ENCODE results near the gene SLC26A1.

SLC26A1 gene

GRCh38 chr4:993111-994029, at the start of gene SLC26A1:
Gene SLC26A1 (minus strand): TSS chr4:993404. CDS start chr4:991703, 1,701 bp downstream.
- DNase-seq = no peak

- no peak for DNase-seq
Observed at GRCh38 chr4:1042352-1043055, 49.3 kb upstream of the SLC26A1 start.

- no peak for DNase-seq
Observed at GRCh38 chr4:1041936-1042330, 48.7 kb upstream of the SLC26A1 start.

GRCh38 chr4:1041147-1041935, 48.1 kb upstream of the SLC26A1 start:
- DNase-seq = no peak

- no peak for DNase-seq
Observed at GRCh38 chr4:1040344-1041146, 47.3 kb upstream of the SLC26A1 start.

GRCh38 chr4:1039493-1040343, 46.5 kb upstream of the SLC26A1 start:
- no peak for DNase-seq

- no peak for DNase-seq
Observed at GRCh38 chr4:1038948-1039492, 45.8 kb upstream of the SLC26A1 start.

GRCh38 chr4:1036976-1037810, 44.0 kb upstream of the SLC26A1 start:
- no peak for DNase-seq

- DNase-seq = no peak
Observed at GRCh38 chr4:1036095-1036494, 42.9 kb upstream of the SLC26A1 start.

- DNase-seq = no peak
Observed at GRCh38 chr4:1035510-1035909, 42.3 kb upstream of the SLC26A1 start.

GRCh38 chr4:1033840-1034551, 40.8 kb upstream of the SLC26A1 start:
- DNase-seq = no peak

GRCh38 chr4:1032861-1033260, 39.7 kb upstream of the SLC26A1 start:
- no peak for DNase-seq

GRCh38 chr4:1031956-1032795, 39.0 kb upstream of the SLC26A1 start:
- DNase-seq = no peak

- no peak for DNase-seq
Observed at GRCh38 chr4:1031346-1031745, 38.1 kb upstream of the SLC26A1 start.

GRCh38 chr4:1030559-1030958, 37.4 kb upstream of the SLC26A1 start:
- DNase-seq = no peak

- no peak for DNase-seq
Observed at GRCh38 chr4:1030031-1030430, 36.8 kb upstream of the SLC26A1 start.

GRCh38 chr4:1029529-1029928, 36.3 kb upstream of the SLC26A1 start:
- DNase-seq = no peak

GRCh38 chr4:1028574-1029220, 35.5 kb upstream of the SLC26A1 start:
- no peak for DNase-seq
